Left lung (tissue), 14 donors: Measurements from ENCODE around the gene PDE8A. TPM values are rescaled to one million over a fixed set of nuclear protein-coding genes. Genes with fewer than 3 reads are reported as not detected.

Source experiments
- ATAC-seq: fragments of 200-7000 bp; cut with Tn5 transposase; one replicate; pipeline ENCODE4 v1.9.1; 2020; ENCODE audit warnings: moderate library complexity
- DNase-seq, 4 donors: peaks; one replicate each; pipeline ENCODE4 v3.0.0-alpha.2; 2013 to 2020
- H3K27ac ChIP-seq, 2 donors: fragments of 200-600 bp; sonication (generic) in 1 of 2; one replicate each; pipeline versions ENCODE4 v1.5.0 to v1.8.0; 2020 to 2021
- H3K27me3 ChIP-seq, 2 donors: fragments of 200-600 bp; sonication (generic) in 1 of 2; one replicate each; pipeline versions ENCODE4 v1.5.0 to v1.8.0; 2020 to 2021
- H3K36me3 ChIP-seq, 2 donors: fragments of 200-600 bp; sonication (generic) in 1 of 2; one replicate each; pipeline versions ENCODE4 v1.5.0 to v1.8.0; 2020 to 2021
- H3K4me1 ChIP-seq, 2 donors: fragments of 200-600 bp; one replicate each; pipeline ENCODE4 v1.8.0; 2021
- H3K4me3 ChIP-seq, 2 donors: fragments of 200-600 bp; sonication (generic) in 1 of 2; one replicate each; pipeline versions ENCODE4 v1.5.0 to v1.8.0; 2020 to 2021; ENCODE audit warnings: mild to moderate bottlenecking in 1 of 2
- H3K9me3 ChIP-seq, 2 donors: fragments of 200-600 bp; sonication (generic) in 1 of 2; one replicate each; pipeline versions ENCODE4 v1.5.0 to v1.8.0; 2020 to 2021
- CTCF ChIP-seq, 2 donors: fragments of 200-600 bp; sonication (generic) in 1 of 2; IDR thresholded peaks; one replicate each; pipeline versions ENCODE4 v1.5.0 to v1.8.0; 2021; ENCODE audit warnings: antibody characterized with exemption in 2 of 2
- intact Hi-C, 2 donors: fragments of 100-400 bp; cut with DNase I; formaldehyde crosslinking; loops; one replicate each; pipeline versions ENCODE4 v1.11.2 to v1.14.2; 2022
- long read RNA-seq, 12 donors: library from polyadenylated mRNA in 2 of 12; unstranded in 2 of 12; transcript quantifications; one replicate each; pipeline ENCODE4 v2.0.0 and lab custom pipeline, GENCODE V29; 2019 to 2026
- polyA plus RNA-seq, 6 donors: library from polyadenylated mRNA; unstranded; fragments of 120-200 nt; gene quantifications; one replicate each; pipeline ENCODE4 v1.2.1, GENCODE V29; 2013; ENCODE audit not compliant: insufficient read length in 6 of 6
- total RNA-seq, 2 donors: library from RNA; stranded (reverse); fragmentation: NEBNext Ultra II Directional; extraction: Animal tissue kit (Norgen Biotek cat#: 25700); gene quantifications; one replicate each; pipeline ENCODE4 v1.2.1, GENCODE V29; 2021
- donor health status: DM: no; HTN: yes; CAD: no.
- donor health status: DM: no; HTN: no; CAD: no.

PDE8A gene
- total RNA-seq (10 to 100 TPM; 30.4 to 31.3 TPM), polyA plus RNA-seq (10 to 100 TPM; 43.1 to 64.0 (median 55.0) TPM)
- long read RNA-seq, donor 1, partial matches to known transcripts: 0 of 4 reads
- long read RNA-seq, donor 1, other reads (novel, unspliced or antisense): 0 of 4 reads
- long read RNA-seq, donor 2, partial matches to known transcripts: 0 of 3 reads
- long read RNA-seq, donor 2, other reads (novel, unspliced or antisense): 0 of 3 reads
- long read RNA-seq, donor 3, partial matches to known transcripts: 0 of 2 reads
- long read RNA-seq, donor 3, other reads (novel, unspliced or antisense): 0 of 2 reads
- long read RNA-seq, donor 4, partial matches to known transcripts: 1 of 2 reads
- long read RNA-seq, donor 4, other reads (novel, unspliced or antisense): 1 of 2 reads
- long read RNA-seq, donor 5, partial matches to known transcripts: 11 of 14 reads
- long read RNA-seq, donor 5, other reads (novel, unspliced or antisense): 0 of 14 reads
- long read RNA-seq, donor 6, partial matches to known transcripts: 12 of 17 reads
- long read RNA-seq, donor 6, other reads (novel, unspliced or antisense): 0 of 17 reads
- long read RNA-seq, donor 7, partial matches to known transcripts: 0 of 2 reads
- long read RNA-seq, donor 7, other reads (novel, unspliced or antisense): 0 of 2 reads
- long read RNA-seq, donor 8, partial matches to known transcripts: 0 of 1 reads
- long read RNA-seq, donor 8, other reads (novel, unspliced or antisense): 0 of 1 reads
- long read RNA-seq, donor 9: 0 reads
- long read RNA-seq, donor 10, partial matches to known transcripts: 1 of 1 reads
- long read RNA-seq, donor 10, other reads (novel, unspliced or antisense): 0 of 1 reads
- long read RNA-seq, donor 11: 0 reads
- long read RNA-seq, donor 12, partial matches to known transcripts: 0 of 1 reads
- long read RNA-seq, donor 12, other reads (novel, unspliced or antisense): 0 of 1 reads

- Histone ChIP-seq H3K27me3 (peaks cover 0 to 10% of the 10 kb centered on the region in 2 donors), H3K9me3 (no peaks in the 10 kb centered on the region), H3K4me1 (peaks cover 4 to 51% of the 10 kb centered on the region in 2 donors), H3K36me3 (no peaks in the 10 kb centered on the region), H3K4me3 (peak within 1 kb of the TSS; percentile 83 to 92), H3K27ac (peak within 1 kb of the TSS; percentile 92 to 95)
- ATAC-seq: no peak
- peak in 1 of 2 donors; percentile 12 for TF ChIP-seq CTCF (IDR thresholded peaks at IDR 0.05)
- intact Hi-C loops: no loop called here
- peak; percentile 46 to 92 (median 56) for DNase-seq
These were observed at the start of gene PDE8A for GRCh38 chr15:84981711-84982300. Gene PDE8A, plus strand, starts transcription at chr15:84981856. Its CDS starts 307 bp downstream, at chr15:84982163.

GRCh38 chr15:84934942-84935729, 46.5 kb upstream of the PDE8A start:
- no peak for DNase-seq

GRCh38 chr15:84937144-84937543, 44.5 kb upstream of the PDE8A start:
- DNase-seq (no peak), ATAC-seq (no peak)
- Histone ChIP-seq H3K4me1 (no peaks in the 10 kb centered on the region), H3K27ac (no peak overlapping the region), H3K9me3 (no peaks in the 10 kb centered on the region), H3K27me3 (no peaks in the 10 kb centered on the region), H3K4me3 (no peak overlapping the region), H3K36me3 (no peaks in the 10 kb centered on the region)
- TF ChIP-seq CTCF (IDR thresholded peaks at IDR 0.05): no peak
- intact Hi-C loops: no loop called here

More at GRCh38 chr15:84934942-84935729, 46.5 kb upstream of the PDE8A start:
- H3K9me3 ChIP-seq: no peaks in the 10 kb centered on the region
- intact Hi-C loops: no loop called here
- no peak overlapping the region for H3K4me3 ChIP-seq
- H3K4me1 ChIP-seq: no peaks in the 10 kb centered on the region
- no peaks in the 10 kb centered on the region for H3K36me3 ChIP-seq
- no peak overlapping the region for H3K27ac ChIP-seq
- no peak for ATAC-seq
- H3K27me3 ChIP-seq: no peaks in the 10 kb centered on the region
- TF ChIP-seq CTCF (IDR thresholded peaks at IDR 0.05): no peak

- intact Hi-C loops: no loop called here
- no peak for TF ChIP-seq CTCF (IDR thresholded peaks at IDR 0.05)
- H3K27me3 ChIP-seq: no peaks in the 10 kb centered on the region
- no peaks in the 10 kb centered on the region for H3K36me3 ChIP-seq
- ATAC-seq: no peak
- no peak overlapping the region for H3K27ac ChIP-seq
- no peaks in the 10 kb centered on the region for H3K9me3 ChIP-seq
- H3K4me3 ChIP-seq: no peak overlapping the region
- DNase-seq: no peak
- H3K4me1 ChIP-seq: no peaks in the 10 kb centered on the region
These were observed 42.9 kb upstream of the PDE8A start for GRCh38 chr15:84938726-84939125.
